ENCODE results near the gene NKD2. TPM values are rescaled to one million over a fixed set of nuclear protein-coding genes. Genes with fewer than 3 reads are reported as not detected.

Gene NKD2
- total and polyA plus RNA-seq, 2 experiments from 2014 or later = 9.0 to 11.9 TPM

DNA sequence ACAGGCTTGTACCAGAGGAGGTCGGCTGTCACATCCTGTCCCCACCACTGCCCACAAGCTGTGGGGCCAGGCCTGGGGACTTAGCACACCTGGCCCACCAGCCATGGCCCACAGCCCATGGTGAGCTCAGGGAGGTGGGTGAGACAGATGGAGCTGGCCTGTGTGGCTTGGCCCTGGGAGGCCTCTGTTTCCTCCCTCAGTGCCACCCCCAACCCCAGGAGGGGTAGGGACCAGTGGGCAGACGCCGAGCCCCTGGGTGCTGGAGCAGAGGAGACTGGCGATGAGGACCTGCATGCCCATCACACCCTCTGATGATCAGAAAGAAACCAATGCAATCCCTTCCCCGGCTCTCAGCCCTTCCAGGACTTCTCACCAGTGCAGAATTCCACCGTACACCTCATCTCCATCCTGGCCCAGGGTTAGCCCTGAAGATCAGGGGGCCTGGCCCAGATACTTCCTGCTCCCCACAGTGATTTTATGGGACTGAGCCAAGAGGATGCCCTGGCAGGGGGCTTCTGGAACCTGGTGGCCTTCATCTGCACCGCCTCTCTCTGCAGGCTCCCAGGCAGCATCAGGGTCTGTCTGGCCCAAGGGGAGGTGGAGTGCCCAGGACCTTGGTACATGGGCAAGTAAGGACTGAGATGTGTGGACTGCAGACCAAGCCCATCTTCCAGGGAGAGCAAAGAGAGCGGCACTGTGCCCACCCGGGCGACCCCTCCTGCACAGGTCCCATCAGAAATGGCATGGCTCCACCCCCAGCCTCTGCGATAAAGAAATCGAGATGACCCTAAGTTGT is 16.9 kb upstream of the NKD2 start (continued):
- TF ChIP-seq, protein P1, sequence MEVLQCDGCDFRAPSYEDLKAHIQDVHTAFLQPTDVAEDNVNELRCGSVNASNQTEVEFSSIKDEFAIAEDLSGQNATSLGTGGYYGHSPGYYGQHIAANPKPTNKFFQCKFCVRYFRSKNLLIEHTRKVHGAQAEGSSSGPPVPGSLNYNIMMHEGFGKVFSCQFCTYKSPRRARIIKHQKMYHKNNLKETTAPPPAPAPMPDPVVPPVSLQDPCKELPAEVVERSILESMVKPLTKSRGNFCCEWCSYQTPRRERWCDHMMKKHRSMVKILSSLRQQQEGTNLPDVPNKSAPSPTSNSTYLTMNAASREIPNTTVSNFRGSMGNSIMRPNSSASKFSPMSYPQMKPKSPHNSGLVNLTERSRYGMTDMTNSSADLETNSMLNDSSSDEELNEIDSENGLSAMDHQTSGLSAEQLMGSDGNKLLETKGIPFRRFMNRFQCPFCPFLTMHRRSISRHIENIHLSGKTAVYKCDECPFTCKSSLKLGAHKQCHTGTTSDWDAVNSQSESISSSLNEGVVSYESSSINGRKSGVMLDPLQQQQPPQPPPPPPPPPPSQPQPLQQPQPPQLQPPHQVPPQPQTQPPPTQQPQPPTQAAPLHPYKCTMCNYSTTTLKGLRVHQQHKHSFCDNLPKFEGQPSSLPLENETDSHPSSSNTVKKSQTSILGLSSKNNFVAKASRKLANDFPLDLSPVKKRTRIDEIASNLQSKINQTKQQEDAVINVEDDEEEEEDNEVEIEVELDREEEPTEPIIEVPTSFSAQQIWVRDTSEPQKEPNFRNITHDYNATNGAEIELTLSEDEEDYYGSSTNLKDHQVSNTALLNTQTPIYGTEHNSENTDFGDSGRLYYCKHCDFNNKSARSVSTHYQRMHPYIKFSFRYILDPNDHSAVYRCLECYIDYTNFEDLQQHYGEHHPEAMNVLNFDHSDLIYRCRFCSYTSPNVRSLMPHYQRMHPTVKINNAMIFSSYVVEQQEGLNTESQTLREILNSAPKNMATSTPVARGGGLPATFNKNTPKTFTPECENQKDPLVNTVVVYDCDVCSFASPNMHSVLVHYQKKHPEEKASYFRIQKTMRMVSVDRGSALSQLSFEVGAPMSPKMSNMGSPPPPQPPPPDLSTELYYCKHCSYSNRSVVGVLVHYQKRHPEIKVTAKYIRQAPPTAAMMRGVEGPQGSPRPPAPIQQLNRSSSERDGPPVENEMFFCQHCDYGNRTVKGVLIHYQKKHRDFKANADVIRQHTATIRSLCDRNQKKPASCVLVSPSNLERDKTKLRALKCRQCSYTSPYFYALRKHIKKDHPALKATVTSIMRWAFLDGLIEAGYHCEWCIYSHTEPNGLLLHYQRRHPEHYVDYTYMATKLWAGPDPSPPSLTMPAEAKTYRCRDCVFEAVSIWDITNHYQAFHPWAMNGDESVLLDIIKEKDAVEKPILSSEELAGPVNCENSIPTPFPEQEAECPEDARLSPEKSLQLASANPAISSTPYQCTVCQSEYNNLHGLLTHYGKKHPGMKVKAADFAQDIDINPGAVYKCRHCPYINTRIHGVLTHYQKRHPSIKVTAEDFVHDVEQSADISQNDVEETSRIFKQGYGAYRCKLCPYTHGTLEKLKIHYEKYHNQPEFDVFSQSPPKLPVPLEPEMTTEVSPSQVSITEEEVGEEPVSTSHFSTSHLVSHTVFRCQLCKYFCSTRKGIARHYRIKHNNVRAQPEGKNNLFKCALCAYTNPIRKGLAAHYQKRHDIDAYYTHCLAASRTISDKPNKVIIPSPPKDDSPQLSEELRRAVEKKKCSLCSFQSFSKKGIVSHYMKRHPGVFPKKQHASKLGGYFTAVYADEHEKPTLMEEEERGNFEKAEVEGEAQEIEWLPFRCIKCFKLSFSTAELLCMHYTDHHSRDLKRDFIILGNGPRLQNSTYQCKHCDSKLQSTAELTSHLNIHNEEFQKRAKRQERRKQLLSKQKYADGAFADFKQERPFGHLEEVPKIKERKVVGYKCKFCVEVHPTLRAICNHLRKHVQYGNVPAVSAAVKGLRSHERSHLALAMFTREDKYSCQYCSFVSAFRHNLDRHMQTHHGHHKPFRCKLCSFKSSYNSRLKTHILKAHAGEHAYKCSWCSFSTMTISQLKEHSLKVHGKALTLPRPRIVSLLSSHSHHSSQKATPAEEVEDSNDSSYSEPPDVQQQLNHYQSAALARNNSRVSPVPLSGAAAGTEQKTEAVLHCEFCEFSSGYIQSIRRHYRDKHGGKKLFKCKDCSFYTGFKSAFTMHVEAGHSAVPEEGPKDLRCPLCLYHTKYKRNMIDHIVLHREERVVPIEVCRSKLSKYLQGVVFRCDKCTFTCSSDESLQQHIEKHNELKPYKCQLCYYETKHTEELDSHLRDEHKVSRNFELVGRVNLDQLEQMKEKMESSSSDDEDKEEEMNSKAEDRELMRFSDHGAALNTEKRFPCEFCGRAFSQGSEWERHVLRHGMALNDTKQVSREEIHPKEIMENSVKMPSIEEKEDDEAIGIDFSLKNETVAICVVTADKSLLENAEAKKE (CRISPR knock-in tag; IDR thresholded peaks at IDR 0.05) = no peak
- no peak for TF ChIP-seq STAT1 (IDR thresholded peaks at IDR 0.05; ENCODE audit: unreplicated experiment)

DNA sequence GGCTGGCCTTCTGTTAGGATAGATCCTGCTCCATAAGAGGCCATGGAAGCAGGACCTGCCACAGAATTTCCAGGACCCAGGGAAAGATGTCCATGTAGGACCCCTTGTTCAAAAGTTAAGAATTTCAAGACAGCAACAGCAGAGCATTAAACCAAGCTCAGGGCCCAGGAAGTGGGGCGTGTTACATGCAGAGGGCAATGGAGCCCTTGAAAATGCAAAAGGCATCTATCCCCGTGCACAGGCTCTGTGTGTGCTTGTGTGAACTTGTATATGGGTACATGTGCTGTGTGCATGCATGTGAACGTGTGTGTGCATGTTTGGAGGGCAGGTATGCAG is 14.4 kb upstream of the NKD2 start:
- Mint-ChIP-seq H3K9me3 (no peaks in the 10 kb centered on the region), H3K27me3 (ENCODE audit: insufficient read depth, low read depth, poor library complexity) (peaks cover 4% of the 10 kb centered on the region), H3K4me3 (no peak overlapping the region), H3K27ac (no peak overlapping the region), H3K36me3 (ENCODE audit: low read depth) (no peaks in the 10 kb centered on the region; the same call in 2 of the 3 replicates), H3K4me1 (peaks cover 18% of the 10 kb centered on the region)
- ATAC-seq (no peak), DNase-seq (ENCODE audit: low spot score) (no peak)
- TF ChIP-seq JUNB (IDR thresholded peaks at IDR 0.05; ENCODE audit: unreplicated experiment) (no peak), EZH2phosphoT487 (IDR thresholded peaks at IDR 0.05; ENCODE audit: unreplicated experiment) (no peak), EZH2 (IDR thresholded peaks at IDR 0.05; ENCODE audit: low read depth, unreplicated experiment) (no peak), ZNF331 (CRISPR knock-in tag; IDR thresholded peaks at IDR 0.05; ENCODE audit: low read depth) (no peak)
- TF ChIP-seq, protein P2, sequence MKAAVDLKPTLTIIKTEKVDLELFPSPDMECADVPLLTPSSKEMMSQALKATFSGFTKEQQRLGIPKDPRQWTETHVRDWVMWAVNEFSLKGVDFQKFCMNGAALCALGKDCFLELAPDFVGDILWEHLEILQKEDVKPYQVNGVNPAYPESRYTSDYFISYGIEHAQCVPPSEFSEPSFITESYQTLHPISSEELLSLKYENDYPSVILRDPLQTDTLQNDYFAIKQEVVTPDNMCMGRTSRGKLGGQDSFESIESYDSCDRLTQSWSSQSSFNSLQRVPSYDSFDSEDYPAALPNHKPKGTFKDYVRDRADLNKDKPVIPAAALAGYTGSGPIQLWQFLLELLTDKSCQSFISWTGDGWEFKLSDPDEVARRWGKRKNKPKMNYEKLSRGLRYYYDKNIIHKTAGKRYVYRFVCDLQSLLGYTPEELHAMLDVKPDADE (IDR thresholded peaks at IDR 0.05) = no peak
- TF ChIP-seq, protein P1 (CRISPR knock-in tag; IDR thresholded peaks at IDR 0.05) = no peak
- Histone ChIP-seq H3F3A (replicated peaks; ENCODE audit: low read depth) (no peaks in the 10 kb centered on the region), H3K4me2 (no peak overlapping the region), H3K4me3 (no peak overlapping the region), H2AFZ (no peak overlapping the region), H3K79me2 (replicated peaks; ENCODE audit: insufficient read depth) (no peaks in the 10 kb centered on the region), H3K4me1 (ENCODE audit: insufficient read depth) (no peaks in the 10 kb centered on the region), H3K36me3 (ENCODE audit: insufficient read depth) (no peaks in the 10 kb centered on the region), H3K27ac (ENCODE audit: low read depth) (no peak overlapping the region), H3K9me2 (ENCODE audit: insufficient read depth) (no peaks in the 10 kb centered on the region), H4K20me1 (replicated peaks; ENCODE audit: insufficient read depth) (no peaks in the 10 kb centered on the region), H3K27me3 (ENCODE audit: insufficient read depth) (no peaks in the 10 kb centered on the region)

Data from GM23338 (cell line).